ENCODE measurements around the gene CAPN12. TPM values are rescaled to one million over a fixed set of nuclear protein-coding genes. Genes with fewer than 3 reads are reported as not detected.

CAPN12 gene
- total RNA-seq, 1 donor from 2014 or later = not detected

DNA sequence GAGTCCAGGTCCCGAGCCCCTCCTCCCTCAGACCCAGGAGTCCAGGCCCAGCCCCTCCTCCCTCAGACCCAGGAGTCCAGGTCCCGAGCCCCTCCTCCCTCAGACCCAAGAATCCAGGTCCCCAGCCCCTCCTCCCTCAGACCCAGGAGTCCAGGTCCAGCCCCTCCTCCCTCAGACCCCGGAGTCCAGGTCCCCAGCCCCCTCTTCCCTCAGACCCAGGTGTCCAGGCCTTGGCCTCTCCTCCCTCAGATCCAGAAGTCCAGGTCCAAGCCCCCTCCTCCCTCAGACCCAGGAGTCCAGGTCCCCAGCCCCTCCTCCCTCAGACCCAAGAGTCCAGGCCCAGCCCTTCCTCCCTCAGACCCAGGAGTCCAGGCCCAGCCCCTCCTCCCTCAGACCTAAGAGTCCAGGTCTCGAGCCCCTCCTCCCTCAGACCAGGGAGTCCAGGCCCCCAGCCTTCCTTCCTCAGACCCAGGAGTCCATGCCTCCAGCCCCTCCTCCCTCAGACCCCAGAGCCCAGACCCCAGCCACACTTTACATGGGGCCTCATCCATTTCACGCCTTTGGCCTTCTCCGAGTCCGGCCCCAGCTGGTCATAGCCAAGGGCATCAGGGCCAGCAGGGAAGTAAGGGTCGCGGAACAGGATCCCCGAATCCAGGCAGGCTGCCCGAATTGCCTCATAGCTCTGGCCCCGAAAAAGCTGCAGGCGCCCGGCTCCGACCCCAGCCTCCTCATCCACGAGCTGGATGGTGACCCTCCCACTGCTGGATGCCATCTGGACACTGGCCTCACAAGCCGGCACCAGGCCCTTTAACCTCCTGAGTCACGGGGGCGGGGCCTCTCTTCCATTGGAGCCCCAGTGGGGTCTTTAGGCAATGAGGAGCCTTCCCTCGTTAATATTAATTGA is 628 bp downstream of the CAPN12 start:
- DNase-seq (ENCODE audit: missing footprints) (no peak), ATAC-seq (no peak)
- intact Hi-C loops (cut with DNase I) = no loop called here

DNA sequence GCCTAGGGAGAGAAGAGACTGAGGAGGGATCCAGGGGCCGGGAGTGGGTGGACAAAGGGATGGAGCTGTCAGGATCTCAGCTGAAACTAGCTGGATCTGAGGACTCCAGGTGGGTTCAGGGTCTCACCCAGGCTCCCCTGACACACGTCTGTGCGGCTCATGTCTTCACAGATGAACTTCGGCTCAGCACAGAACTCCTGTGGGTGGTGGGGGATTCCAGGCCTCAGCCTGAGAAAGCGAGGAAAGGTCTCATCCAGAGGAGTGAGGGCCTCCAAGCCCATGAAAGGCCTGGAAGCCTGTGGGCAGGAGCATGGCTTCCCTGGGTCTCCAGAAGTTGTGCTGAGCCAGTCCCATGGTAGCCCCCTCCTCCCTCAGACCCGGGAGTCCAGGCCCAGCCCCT is 1.4 kb downstream of the CAPN12 start:
- DNase-seq (ENCODE audit: missing footprints) = no peak
- intact Hi-C loops (cut with DNase I) = no loop called here
- ATAC-seq = no peak

- intact Hi-C loops (cut with DNase I) = no loop called here
- DNase-seq (ENCODE audit: missing footprints) = no peak
- ATAC-seq = no peak
Observed at GRCh38 chr19:38742296-38742695, 2.0 kb downstream of the CAPN12 start.

DNA sequence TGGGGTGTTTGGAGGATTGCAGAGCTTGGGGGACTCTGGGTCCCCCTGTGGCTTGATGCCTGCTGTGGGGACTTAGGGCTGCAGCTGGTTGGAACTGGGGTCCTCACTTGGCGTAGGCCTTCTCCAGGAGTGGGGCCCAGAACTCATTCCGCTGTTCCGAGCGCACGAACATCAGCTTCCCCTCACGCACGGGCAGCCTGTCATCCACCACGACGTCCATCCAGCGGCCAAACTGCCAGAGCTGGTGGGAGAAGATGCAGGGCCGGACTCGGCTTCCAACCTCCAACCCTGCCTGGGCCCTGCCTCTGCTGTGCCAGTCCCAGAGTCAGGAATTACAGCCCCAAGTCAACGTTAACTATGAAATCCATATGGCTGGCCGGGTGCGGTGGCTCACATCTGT is 2.6 kb downstream of the CAPN12 start:
- intact Hi-C loops (cut with DNase I) = no loop called here
- no peak for DNase-seq (ENCODE audit: missing footprints)

DNA sequence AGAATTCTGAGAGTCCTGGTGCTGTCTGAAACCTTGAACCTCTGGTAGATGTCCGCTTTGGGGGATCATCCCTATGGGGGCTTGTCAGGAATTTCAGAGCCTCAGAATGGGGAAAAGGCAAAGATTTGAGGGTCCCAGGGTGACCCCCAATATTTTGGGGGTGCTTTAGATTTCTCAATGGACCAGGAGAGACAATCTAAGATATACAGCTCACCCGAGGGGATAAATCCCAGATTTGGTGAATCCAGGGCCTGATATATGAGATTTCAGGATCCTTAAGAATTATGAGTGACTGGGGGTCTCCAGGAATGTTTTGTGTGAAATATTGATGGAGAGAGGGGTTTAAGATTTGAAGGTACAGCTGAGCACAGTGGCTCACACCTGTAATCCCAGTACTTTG is 3.3 kb downstream of the CAPN12 start:
- ATAC-seq = no peak
- DNase-seq (ENCODE audit: missing footprints) = no peak
- intact Hi-C loops (cut with DNase I) = no loop called here

More for the DNA sequence above, 2.6 kb downstream of the CAPN12 start:
- ATAC-seq = no peak

GRCh38 chr19:38740257-38740592 is 4.0 kb downstream of the CAPN12 start:
- intact Hi-C loops (cut with DNase I) = no loop called here
- DNase-seq (ENCODE audit: missing footprints) = no peak

DNA sequence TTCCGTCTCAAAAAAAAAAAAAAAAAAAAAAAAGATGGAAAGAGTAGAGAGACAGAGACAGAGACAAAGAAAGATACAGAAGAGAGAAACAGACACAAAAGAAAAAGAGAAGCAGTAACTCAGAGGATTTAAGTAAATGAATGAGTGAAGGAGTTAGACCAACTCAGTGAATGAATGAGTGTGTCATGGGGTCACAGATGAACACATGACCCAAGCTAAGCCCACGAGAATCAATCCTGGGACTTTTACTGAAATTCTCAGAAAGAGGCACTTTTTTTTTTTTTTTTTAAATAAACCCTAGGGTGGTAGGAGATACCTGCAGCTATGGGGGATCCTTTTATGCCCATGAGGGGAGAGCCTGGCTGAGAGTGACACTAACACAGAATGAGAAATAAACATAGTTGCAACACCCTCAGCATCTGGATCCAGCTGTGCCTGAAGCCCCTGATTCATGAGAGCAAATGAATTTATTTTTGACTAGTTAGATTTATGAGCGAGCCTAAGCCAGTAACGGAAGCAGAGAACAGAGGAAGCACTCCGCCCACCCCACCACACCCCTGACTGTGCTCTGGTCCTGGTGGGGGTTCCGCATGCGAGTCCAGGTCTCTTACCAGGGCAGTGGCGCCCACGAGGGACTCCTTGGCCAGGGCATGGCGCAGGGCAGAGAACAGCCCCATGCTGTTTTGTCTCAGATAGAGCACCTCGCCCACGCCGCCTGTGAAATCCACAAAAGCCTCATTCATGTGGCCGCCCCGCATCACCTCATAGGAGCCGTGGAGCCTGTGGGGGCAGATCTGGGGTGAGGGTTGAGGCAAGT is 4.6 kb downstream of the CAPN12 start:
- ATAC-seq (no peak), DNase-seq (ENCODE audit: missing footprints) (no peak)
- intact Hi-C loops (cut with DNase I) = no loop called here

More at GRCh38 chr19:38740257-38740592, 4.0 kb downstream of the CAPN12 start:
- ATAC-seq = no peak

GRCh38 chr19:38737921-38738737 is 6.1 kb downstream of the CAPN12 start:
- intact Hi-C loops (cut with DNase I) = no loop called here
- DNase-seq (ENCODE audit: missing footprints) = no peak
- ATAC-seq = no peak

GRCh38 chr19:38737281-38737865 is 6.9 kb downstream of the CAPN12 start:
- intact Hi-C loops (cut with DNase I) = no loop called here
- peak; percentile 45 for DNase-seq (ENCODE audit: missing footprints)

DNA sequence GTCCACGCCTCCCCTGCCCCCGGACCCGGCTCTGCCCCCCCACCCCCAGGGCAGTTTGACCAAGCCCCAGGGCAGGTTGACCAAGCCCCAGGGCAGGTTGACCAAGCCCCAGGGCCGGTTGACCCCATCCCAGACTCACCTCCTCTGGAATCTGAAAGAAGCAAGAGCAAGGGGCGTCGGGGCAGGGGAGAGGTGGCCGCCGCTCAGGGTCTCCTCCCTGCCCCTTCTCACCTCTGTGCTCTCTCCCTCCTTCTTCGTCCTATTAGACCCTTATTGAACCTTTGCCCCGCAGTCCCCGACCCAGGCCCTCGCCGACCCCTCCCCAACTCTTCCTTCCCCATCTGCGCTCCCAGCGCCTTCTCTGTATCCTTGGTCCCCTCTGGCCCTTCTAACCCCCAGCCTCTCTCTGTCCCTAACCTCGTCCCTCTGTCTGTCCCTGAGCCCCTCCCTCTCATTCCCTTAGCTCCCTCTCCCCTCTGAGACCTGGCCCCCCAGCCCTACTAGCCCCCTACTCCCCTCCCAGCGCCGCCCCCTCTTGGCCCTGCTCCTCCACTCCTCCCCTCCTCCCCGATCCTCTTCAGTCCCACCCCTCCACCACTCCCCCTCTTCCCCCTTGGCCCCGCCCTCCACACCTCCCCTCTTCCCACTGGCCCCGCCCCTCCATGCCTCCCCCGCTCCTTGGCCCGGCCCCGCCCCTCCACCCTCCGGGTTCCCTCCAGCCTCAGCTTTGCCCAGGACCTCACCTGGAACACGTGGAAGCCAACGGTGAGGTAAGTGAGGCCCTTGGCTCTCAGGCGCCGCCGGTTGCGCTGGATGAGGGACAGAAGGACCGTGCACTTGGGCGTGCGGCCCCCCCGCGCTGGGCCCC is 7.6 kb downstream of the CAPN12 start:
- peak; percentile 66 for DNase-seq (ENCODE audit: missing footprints)
- intact Hi-C loops (cut with DNase I) = no loop called here
- no peak for ATAC-seq

More at GRCh38 chr19:38737281-38737865, 6.9 kb downstream of the CAPN12 start:
- no peak for ATAC-seq

GRCh38 chr19:38736036-38736412 is 8.2 kb downstream of the CAPN12 start:
- intact Hi-C loops (cut with DNase I) = no loop called here
- no peak for ATAC-seq
- DNase-seq (ENCODE audit: missing footprints) = peak; percentile 75

GRCh38 chr19:38735257-38735686 is 9.0 kb downstream of the CAPN12 start:
- ATAC-seq (no peak), DNase-seq (ENCODE audit: missing footprints) (peak; percentile 8)
- intact Hi-C loops (cut with DNase I) = no loop called here

DNA sequence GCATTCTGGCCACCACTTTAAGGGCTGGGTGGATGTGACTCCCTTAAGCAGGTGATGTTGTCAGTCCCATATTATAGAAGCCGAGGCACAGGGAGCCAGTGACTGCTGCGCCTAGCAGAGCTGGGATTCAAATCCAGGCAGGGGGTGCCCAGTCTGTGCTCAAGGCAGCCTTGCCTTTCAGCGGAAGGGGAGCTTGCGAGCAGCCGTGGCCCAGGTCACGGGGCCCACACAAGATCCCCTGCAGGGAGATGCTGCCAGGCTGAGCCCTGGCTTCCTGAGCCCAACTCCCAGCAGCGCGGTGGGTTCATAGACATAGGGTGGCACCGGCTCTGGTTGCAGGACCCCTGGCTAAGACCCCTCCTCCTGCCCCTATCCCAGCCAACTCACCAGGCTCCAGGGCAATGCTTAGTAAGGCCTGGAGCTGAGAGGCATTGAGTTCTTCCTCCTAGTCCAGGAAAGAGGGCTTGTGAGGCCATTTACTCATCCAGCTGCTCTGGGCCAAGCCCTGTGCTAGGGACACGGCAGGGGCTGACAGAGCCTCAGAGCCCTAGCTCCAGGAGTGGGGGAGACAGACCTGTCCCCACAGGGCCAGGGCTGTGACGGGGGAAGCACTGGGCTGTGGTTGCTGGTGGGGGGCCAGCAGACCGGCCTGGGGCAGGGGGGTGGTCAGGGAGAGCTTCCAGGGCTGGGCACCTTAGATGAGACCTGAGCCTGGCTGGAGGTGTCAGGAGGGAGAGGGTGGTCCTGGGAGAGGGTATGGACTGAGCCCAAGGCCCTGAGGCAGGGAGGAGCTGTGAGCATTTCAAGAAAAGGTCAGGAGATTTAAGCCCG is 9.6 kb downstream of the CAPN12 start:
- DNase-seq (ENCODE audit: missing footprints) (peak; percentile 53), ATAC-seq (no peak)
- intact Hi-C loops (cut with DNase I) = loop anchor here (5.0 kb wide), 1 partner anchor 98 kb away; the partner anchor contains the start of gene ECH1

DNA sequence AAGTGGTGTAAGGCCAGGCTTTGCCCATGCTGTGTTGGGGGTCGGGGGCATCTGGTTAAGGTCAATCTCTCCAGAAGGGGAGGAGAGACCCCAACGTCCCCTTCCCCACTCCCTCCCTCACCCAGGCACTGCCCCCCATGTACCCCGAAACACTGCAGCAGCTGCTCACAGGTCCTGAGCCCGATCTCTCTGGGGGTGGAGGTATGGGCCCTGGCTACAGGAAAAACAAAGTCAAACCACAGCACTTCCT is 10.2 kb downstream of the CAPN12 start:
- intact Hi-C loops (cut with DNase I) = loop anchor here (5.0 kb wide), 1 partner anchor 98 kb away; the partner anchor contains the start of gene ECH1
- no peak for ATAC-seq
- peak; percentile 13 for DNase-seq (ENCODE audit: missing footprints)

DNA sequence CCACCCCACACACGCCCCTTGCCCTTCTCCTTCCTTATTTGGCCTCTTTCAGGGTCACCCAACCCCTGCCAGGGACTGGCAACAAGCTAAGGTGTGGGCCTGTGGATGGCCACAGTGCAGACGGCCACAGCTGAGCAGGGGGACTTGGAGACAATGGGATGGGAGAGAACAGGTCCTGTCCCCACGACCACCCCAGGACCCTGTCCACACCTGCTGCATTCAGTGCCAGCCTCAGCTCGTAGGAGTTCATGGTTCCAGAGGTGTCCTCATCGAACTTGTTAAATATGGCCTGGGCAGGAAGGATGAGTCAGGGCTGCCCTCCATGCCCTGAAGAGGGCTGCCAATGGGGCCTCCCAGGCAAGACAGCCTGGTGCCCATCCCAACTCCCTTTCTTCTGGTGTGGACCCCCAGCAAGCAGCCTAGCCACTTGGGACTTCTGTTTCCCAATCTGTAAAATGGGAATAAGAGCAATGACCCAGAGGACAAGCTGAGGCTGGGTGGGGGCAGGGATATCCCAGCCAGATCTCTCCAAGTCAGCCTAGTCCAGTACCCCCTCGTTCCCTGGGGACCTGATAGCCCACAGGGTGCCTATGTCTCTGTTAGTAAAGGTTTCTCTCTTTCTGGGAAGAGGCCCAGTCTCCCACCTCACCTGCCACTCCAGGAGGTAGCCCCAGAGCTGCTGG is 10.6 kb downstream of the CAPN12 start:
- intact Hi-C loops (cut with DNase I) = loop anchor here (2.0 to 5.0 kb wide), 2 partner anchors 35 to 99 kb away; partner anchors contain the start of gene ECH1
- DNase-seq (ENCODE audit: missing footprints) (peak; percentile 49), ATAC-seq (no peak)

DNA sequence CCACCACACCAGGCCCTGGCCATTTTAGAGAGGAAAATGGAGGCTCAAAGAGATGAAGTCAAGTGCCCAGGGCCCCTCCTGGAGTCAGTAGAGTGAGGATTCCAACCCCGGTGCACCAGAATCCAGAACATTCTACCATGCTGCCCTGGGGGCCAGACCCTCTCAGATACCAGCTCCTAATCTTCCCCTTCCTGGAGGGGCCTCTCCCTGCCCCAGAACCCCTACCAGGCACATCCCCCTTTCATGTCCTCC is 11.1 kb downstream of the CAPN12 start:
- ATAC-seq (no peak), DNase-seq (ENCODE audit: missing footprints) (no peak)
- intact Hi-C loops (cut with DNase I) = loop anchor here (2.0 to 5.0 kb wide), 2 partner anchors 36 to 99 kb away; partner anchors contain the start of gene ECH1

Measured in Right ventricle myocardium inferior (tissue), 1 donor.